H7 (cell line): Measurements from ENCODE around the gene MYOM1. TPM values are rescaled to one million over a fixed set of nuclear protein-coding genes. Genes with fewer than 3 reads are reported as not detected.

Source experiments
- DNase-seq: peaks from one replicate; pipeline ENCODE4 v3.0.0; 2012
- H3K27me3 ChIP-seq: 2 replicates; pipeline ENCODE4 v1.6.0; 2011; ENCODE audit warnings: mild to moderate bottlenecking, low read length; ENCODE audit not compliant: control insufficient read depth, insufficient read depth
- H3K36me3 ChIP-seq: replicated peaks from 2 replicates; pipeline ENCODE4 v1.5.1; 2011; ENCODE audit warnings: low read length; ENCODE audit not compliant: control insufficient read depth, insufficient read depth
- H3K4me3 ChIP-seq: 2 replicates; pipeline ENCODE4 v1.5.1; 2011; ENCODE audit warnings: low read depth, mild to moderate bottlenecking, control low read depth, low read length, moderate library complexity; ENCODE audit not compliant: insufficient read depth
- total RNA-seq: library from RNA; depleted of rRNA; stranded (reverse); fragments of >200 nt; shearing (Covaris generic); gene quantifications from 2 replicates; pipeline ENCODE4 v1.2.3, GENCODE V29; 2014

Gene MYOM1
- total RNA-seq, 1 experiment from 2014 or later, result 0.14 TPM

DNA sequence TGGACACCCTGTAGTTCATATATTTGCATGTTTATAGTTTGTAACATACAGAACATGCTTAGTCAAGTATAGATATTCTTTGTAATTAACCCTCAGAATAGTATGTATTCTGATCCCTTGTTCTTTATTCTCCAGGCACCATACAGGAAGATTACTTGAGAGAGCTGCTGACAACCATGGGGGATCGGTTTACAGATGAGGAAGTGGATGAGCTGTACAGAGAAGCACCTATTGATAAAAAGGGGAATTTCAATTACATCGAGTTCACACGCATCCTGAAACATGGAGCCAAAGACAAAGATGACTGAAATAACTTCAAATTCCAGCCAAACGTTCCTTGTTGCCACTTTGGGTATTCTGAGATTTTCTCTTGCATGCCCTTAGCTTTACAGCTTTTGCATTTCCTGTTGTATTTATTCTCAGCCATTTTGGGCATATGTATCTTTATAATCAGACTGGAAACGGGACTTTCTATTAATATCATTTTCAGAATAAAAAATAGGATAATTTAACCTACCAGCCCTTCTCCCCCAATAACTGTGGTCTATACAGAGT, 35.9 kb upstream of the MYOM1 start:
- Histone ChIP-seq H3K27me3 (no peaks in the 10 kb centered on the region), H3K4me3 (no peak overlapping the region), H3K36me3 (peaks cover 21% of the 10 kb centered on the region)
- no peak for DNase-seq

DNA sequence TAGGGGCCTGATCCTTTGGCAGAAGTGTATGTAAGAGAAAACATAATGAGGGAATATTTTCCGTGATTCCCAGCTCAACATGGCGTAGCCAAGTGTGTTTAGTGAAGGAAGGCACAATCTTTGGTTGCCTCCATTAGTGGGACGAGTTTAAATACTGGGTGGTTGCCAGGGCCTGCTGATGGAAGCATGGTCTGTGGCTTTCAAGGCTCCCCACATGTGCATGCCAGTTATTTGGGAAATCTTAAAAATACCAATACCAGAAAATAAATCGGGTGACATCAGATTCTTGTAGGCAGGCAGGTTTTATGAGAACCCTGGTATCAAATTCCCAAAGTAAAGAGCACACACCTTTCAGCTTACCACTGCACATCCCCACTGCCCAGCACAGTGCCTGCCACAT, 35.0 kb upstream of the MYOM1 start:
- DNase-seq, result no peak
- H3K27me3 ChIP-seq, result no peaks in the 10 kb centered on the region
- H3K36me3 ChIP-seq, result peaks cover 21% of the 10 kb centered on the region

DNA sequence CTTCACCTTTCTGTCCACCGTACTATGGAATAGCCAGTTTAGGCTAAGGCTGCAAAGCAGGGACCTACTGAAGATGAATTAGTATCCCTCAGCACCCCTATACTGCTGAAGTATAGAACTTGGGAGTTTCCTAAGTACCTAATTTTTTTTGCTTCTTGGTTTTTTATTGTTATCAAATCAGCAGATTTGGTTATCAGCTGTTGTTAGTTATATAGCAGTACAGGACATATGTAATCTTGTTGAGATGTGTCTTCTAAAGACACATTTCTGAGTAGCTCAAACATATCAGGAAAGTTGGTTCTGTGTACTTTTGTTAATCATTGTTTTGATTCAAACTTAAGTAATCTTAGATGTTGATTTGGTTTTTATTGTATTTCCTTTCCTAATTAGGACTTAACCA, 33.1 kb upstream of the MYOM1 start:
- no peak for DNase-seq
- H3K4me3 ChIP-seq, result no peak overlapping the region
- no peaks in the 10 kb centered on the region for H3K27me3 ChIP-seq
- H3K36me3 ChIP-seq, result peaks cover 23% of the 10 kb centered on the region

More for the DNA sequence above, 35.0 kb upstream of the MYOM1 start:
- H3K4me3 ChIP-seq, result no peak overlapping the region

DNA sequence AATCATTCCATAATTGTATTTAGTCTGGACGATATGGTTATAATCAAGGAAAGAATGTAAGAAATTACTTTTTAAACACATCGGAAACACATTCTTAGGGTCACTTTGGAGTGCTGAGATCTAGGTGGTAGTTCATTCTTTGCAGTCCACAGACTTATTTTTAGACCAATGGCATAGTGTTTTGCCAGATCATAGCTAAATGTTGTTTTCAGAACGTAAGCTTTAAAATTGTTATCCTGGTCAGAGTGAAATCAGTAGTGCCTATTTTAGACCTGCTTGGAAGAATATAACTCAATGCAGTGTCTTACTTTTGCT, 32.2 kb upstream of the MYOM1 start:
- no peaks in the 10 kb centered on the region for H3K27me3 ChIP-seq
- no peak for DNase-seq
- no peak overlapping the region for H3K4me3 ChIP-seq
- peaks cover 22% of the 10 kb centered on the region for H3K36me3 ChIP-seq

DNA sequence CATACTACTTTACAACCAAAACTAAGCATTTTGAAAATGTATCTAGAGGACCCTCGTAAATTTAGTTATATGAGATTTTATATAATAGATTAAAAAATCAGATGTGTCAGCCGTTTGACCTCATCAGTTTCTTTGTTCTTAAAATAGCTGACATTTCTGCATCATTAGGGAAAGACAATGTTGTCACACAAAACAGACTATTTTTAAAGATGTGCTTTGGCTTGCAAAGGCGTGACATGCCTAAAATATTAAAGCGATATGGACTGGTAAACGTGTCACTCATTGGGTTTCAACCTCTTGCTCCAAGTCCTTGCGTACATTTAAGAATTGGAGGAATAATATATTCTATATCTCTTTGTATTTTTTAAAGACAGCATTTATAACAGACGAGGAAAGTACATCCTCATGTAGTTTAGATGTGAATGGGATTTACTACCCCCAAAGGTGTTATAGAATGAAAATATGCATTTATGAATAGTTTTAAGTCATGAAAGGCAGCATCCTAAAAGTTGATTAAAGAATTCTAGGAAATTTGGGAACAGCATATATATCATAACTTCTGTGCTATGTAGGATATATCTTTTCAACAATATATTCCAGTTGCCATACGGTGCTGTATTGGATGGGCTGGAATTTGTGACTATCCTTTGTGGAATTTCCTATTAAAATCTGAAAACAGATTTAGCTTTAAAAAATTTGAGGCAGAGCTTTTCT, 31.6 kb upstream of the MYOM1 start:
- no peaks in the 10 kb centered on the region for H3K27me3 ChIP-seq
- peaks cover 18% of the 10 kb centered on the region for H3K36me3 ChIP-seq
- DNase-seq, result no peak
- no peak overlapping the region for H3K4me3 ChIP-seq

DNA sequence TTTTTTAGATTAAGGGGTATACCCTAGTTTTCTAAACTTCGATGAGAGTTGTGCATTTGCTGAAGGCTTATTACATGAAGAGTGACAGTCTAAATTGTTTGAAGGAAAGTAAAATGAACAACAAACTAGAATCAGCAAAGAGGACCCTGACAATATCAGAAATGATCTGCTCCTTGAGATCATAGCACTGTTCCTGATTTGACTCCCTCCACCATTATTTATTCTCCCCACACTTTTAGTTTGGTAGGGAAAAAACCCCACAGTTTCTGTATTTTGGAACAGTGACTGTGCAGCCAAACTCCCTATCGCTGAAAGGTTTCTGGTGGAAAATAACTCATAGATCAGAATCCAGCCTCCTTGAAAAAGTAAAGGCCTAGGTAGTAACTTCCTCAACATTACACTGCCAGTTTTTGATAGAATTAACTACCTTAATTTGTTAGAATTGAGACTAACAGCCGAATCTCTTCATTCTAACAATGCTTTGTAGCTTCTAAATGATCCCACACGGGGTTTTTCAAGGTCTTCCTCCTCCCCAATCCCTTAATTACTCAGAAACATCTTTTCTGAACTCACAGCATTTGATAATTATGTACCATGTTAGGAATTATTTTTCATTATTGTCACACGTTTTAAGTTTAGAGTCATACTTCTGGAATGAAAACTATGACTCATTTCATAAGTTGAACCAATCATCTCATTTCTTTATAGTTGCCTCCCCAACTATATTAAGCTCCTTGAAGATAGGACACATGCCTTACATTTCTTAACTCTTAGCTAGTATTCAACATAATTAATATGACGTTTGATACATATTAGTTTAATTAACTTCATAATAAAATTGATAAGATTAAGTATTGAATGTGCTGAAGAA, 30.7 kb upstream of the MYOM1 start:
- DNase-seq, result no peak
- H3K27me3 ChIP-seq, result no peaks in the 10 kb centered on the region
- no peak overlapping the region for H3K4me3 ChIP-seq
- peaks cover 16% of the 10 kb centered on the region for H3K36me3 ChIP-seq

DNA sequence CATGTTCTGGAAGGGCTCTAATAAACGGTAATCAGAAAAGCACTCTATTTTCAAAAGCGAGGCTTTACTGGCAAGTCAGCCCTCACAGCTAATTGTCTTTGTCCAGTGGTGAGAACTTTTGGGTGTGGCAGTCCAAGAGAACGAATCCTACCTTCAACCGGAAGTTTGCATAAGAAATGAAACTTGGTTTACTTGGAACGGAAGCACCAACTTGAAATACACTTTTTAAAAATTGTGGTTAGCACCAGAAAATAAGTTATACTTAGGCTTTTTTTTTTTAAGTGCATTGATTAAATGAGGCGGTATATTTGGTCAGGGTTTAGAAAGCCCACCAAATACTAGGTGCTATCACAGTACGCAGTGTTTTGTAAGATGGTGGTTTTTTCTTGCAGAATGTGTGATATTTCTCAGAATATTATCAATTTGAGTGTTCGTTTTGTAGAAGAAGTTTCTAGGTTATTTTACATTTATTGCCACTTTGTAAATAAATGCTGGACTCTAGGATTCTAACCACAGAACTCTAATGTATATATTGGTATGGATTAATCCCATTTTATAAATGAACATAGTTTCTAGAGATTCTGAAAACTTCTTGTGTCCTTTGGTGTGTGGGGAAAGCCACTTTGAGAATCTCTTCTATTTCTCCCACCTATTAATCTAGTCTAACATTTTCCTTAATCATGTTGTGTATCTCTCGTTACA, 29.0 kb upstream of the MYOM1 start:
- peaks cover 9% of the 10 kb centered on the region for H3K36me3 ChIP-seq
- DNase-seq, result no peak
- H3K27me3 ChIP-seq, result no peaks in the 10 kb centered on the region
- H3K4me3 ChIP-seq, result peak overlapping the region; percentile 99

DNA sequence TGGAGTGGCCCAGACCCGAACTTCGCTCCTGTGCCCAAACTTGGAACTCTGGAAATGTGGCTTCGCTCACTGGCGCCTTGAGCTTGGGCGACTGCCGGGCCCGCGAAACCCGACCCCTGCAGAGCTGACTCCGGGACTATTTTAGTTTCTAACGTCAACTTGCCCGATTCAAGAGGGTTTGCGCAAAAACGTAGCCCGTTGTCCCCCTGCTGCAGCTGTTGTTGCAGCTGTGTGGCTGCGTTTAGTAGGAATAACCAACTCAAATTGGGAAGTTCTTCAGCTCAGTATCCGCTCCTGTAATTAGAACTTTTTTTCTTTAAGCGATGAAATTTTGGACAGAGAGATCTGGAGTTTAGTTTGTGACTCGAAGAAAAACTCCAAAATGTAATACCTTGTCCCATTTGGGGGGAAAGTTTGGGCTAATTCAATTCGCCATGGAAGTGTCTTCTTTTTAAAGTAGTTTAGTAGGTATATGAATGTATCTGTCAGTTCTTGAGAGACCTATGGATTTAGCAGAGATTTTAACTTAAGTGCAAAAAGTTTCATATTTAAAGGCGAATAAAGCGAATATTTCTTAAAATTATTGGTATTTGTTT, 28.4 kb upstream of the MYOM1 start:
- H3K4me3 ChIP-seq, result peak overlapping the region; percentile 99
- no peaks in the 10 kb centered on the region for H3K27me3 ChIP-seq
- no peak for DNase-seq
- peaks cover 3% of the 10 kb centered on the region for H3K36me3 ChIP-seq

DNA sequence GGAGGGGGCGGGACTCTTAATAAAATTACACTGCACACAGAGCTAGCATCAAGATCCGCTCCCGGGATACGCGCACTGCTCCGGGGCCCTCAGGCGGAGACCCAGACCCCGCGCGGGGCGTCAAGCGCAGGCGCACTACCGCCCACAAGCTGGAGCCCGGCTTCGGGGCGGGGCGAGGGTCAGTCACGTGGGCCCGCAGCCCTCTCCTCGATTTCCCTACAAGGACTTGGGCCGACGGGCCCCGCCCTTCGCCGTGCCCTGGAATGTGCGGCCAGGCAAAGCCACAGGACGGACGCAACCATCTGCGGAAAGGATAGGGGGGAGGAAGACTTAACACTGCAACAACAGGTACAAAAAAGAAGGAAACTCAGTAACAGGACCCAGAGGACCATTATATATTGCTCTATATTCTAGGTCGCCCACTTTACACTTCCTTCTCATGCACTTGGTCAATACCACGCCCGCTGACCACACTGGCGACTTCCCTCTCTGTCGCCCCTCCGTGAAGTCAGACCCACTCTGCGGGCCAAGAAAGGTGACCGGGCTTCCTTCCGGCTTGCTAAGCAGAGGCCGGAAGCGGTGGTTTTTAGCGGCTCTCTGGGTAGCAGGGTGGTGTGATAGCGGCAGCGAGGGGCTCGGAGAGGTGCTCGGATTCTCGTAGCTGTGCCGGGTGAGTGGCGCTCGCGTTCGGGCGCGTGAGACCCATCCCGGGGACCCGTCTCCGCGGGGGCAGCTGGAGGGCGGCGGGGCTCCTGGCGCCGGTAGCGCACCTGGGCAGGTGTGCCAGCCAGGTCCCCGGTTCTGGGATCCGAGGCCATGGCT, 27.7 kb upstream of the MYOM1 start, which contains the start of gene MYL12A:
Gene MYL12A, plus strand, starts transcription at position 562 of the 822 bp plus-strand sequence. CDS start 5,447 bp downstream, outside the sequence.
- peak; percentile 98 for DNase-seq
- Histone ChIP-seq H3K4me3 (peak within 1 kb of the TSS; percentile 99), H3K27me3 (no peaks in the 10 kb centered on the region), H3K36me3 (peaks cover 2% of the 10 kb centered on the region; the same call in 1 of the 2 replicates)

DNA sequence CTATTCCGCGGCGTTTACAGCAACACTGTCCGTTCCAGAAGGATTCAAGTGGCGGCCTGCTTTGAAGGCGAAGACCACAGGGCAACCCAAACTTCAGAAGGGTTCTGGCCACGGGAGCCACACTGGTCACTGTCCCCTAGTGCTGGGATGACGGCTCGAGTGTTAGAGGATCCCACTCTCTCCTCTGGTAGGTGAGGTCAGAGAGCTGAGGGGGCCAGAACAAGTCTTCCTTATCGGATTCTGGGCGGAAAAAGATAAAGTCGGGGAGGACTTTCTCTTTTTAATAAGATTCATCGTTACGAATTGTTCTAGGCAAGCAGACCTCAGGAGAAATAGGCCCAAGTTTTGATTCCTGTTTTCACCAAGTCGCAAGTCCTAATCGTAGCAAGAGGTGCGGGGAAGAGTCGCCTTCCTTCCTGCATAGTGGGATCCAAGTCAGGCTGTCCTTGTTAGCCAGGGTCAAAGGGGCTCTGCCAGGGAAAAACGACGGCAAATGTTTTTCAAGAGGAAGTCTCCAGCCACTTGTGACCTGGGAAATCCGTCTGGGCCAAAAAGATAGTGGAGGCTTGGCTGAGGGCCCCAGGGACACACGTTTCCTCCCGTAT, 27.0 kb upstream of the MYOM1 start:
- Histone ChIP-seq H3K4me3 (peak overlapping the region; percentile 61), H3K36me3 (peaks cover 2% of the 10 kb centered on the region; the same call in 1 of the 2 replicates), H3K27me3 (no peaks in the 10 kb centered on the region)
- peak; percentile 23 for DNase-seq

DNA sequence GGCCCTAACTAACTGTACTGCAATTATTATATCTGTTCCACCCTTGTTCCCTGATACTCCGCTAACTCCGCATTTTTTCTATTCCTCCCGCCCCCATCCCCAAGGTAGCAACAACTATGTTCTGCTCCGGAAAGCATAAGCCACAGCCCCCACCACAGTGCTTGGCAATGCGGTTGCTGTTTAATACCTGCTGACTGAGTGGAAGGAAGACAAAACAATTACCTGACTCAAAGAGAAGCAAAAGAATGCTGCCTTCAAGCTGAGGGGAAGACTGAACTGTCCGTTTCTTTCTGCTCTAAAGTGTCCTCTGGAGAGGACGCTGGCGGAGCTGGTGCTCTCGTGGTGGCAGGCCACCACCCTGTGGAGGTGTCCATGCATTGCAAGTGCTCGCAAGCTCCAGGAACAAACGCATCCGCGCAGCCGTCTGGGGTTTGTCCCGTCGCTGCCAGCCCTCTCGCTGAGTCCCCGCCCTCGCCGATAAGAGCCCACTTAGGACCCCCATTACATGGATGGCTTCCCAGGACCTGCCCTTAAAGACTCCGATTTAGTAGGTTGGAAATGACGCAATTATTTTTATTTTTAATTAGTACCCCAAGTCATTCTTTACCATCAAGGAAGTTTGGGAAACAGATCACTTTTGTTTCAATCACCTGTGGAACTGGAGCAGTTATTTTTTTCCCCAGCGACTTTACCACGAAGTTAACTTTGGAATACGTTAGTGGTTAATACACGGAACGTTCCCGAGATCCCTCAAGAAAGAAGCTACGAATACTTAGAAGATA, 26.3 kb upstream of the MYOM1 start:
- DNase-seq, result peak; percentile 81
- peak overlapping the region; percentile 61 for H3K4me3 ChIP-seq
- H3K36me3 ChIP-seq, result peaks cover 2% of the 10 kb centered on the region; the same call in 1 of the 2 replicates
- H3K27me3 ChIP-seq, result no peaks in the 10 kb centered on the region

DNA sequence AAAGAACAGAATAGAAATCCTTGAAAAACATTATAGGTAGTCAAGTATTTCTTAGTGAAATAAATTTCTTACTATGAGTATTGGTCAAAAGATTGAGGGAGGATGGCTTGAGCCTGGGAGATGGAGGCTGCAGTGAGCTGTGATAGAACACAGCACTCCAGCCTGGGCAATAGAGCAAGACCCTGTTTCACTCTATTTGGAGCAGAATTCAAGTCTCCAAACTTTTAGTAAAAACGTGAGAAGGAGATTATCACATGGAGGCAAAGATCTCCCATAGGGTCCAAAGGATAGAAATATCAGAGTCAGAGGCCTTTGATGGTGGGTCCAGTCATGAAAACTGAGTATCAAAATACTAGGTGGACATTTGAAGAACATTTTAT, 25.4 kb upstream of the MYOM1 start:
- no peaks in the 10 kb centered on the region for H3K27me3 ChIP-seq
- H3K4me3 ChIP-seq, result no peak overlapping the region

More for the DNA sequence above, 25.4 kb upstream of the MYOM1 start:
- DNase-seq, result no peak
- peaks cover 2% of the 10 kb centered on the region; the same call in 1 of the 2 replicates for H3K36me3 ChIP-seq
